H9 (cell line): ENCODE data around the gene DDX24. TPM values are rescaled to one million over a fixed set of nuclear protein-coding genes. Genes with fewer than 3 reads are reported as not detected.

Experiments used
- DNase-seq: peaks from one replicate; pipeline ENCODE4 v3.0.0-alpha.2; 2017
- H2AFZ ChIP-seq: one replicate; pipeline ENCODE4 v1.6.1; 2013; ENCODE audit warnings: mild to moderate bottlenecking, low read length, control low read depth, moderate library complexity
- H2AK5ac ChIP-seq: 2 replicates; pipeline ENCODE4 v1.6.1; 2013; ENCODE audit warnings: low read length, control low read depth, mixed read lengths; ENCODE audit not compliant: insufficient read length
- H2BK120ac ChIP-seq: one replicate; pipeline ENCODE4 v1.6.1; 2013; ENCODE audit warnings: low read depth, mild to moderate bottlenecking, low read length, control low read depth, inconsistent platforms; ENCODE audit not compliant: poor library complexity, severe bottlenecking
- H2BK12ac ChIP-seq: 2 replicates; pipeline ENCODE4 v1.6.1; 2013; ENCODE audit warnings: low read length, control low read depth, mixed read lengths, low read depth; ENCODE audit not compliant: insufficient read length
- H2BK15ac ChIP-seq: 2 replicates; pipeline ENCODE4 v1.6.1; 2013; ENCODE audit warnings: low read depth, low read length, control low read depth
- H2BK20ac ChIP-seq: one replicate; pipeline ENCODE4 v1.6.1; 2013; ENCODE audit warnings: low read depth, mild to moderate bottlenecking, low read length, control low read depth, inconsistent platforms; ENCODE audit not compliant: poor library complexity, severe bottlenecking
- H2BK5ac ChIP-seq: 2 replicates; pipeline ENCODE4 v1.6.1; 2013; ENCODE audit warnings: low read length, control low read depth, mixed read lengths; ENCODE audit not compliant: insufficient read length
- H3K14ac ChIP-seq: 2 replicates; pipeline ENCODE4 v1.6.1; 2013; ENCODE audit warnings: low read length, control low read depth; ENCODE audit not compliant: insufficient read depth
- H3K18ac ChIP-seq: 2 replicates; pipeline ENCODE4 v1.6.1; 2013; ENCODE audit warnings: low read depth, mild to moderate bottlenecking, mixed read lengths, low read length, control low read depth; ENCODE audit not compliant: insufficient read length
- H3K23ac ChIP-seq: 2 replicates; pipeline ENCODE4 v1.6.1; 2013; ENCODE audit warnings: low read length, control low read depth, mixed read lengths, low read depth; ENCODE audit not compliant: insufficient read length
- H3K23me2 ChIP-seq: 2 replicates; pipeline ENCODE4 v1.6.1; 2013; ENCODE audit warnings: low read depth, mild to moderate bottlenecking, mixed read lengths, low read length, control low read depth; ENCODE audit not compliant: insufficient read length, poor library complexity, severe bottlenecking
- H3K27ac ChIP-seq: 2 replicates; pipeline ENCODE4 v1.5.1; 2013; ENCODE audit warnings: low read length, control low read depth, mixed read lengths, low read depth; ENCODE audit not compliant: insufficient read length
- H3K27me3 ChIP-seq: 2 replicates; pipeline ENCODE4 v1.6.1; 2013; ENCODE audit warnings: low read length, control low read depth, inconsistent platforms; ENCODE audit not compliant: insufficient read depth
- H3K4ac ChIP-seq: 2 replicates; pipeline ENCODE4 v1.6.1; 2013; ENCODE audit warnings: low read depth, mild to moderate bottlenecking, control low read depth, inconsistent platforms, low read length, moderate library complexity
- H3K4me1 ChIP-seq: 2 replicates; pipeline ENCODE4 v1.6.1; 2013; ENCODE audit warnings: low read length, control low read depth, inconsistent platforms; ENCODE audit not compliant: insufficient read depth
- H3K4me2 ChIP-seq: 2 replicates; pipeline ENCODE4 v1.6.1; 2013; ENCODE audit warnings: low read length, control low read depth, mixed read lengths; ENCODE audit not compliant: insufficient read length, insufficient read depth
- H3K56ac ChIP-seq: 2 replicates; pipeline ENCODE4 v1.6.1; 2013; ENCODE audit warnings: low read depth, mild to moderate bottlenecking, mixed read lengths, low read length, control low read depth; ENCODE audit not compliant: insufficient read length
- H3K79me1 ChIP-seq: 2 replicates; pipeline ENCODE4 v1.6.1; 2013; ENCODE audit warnings: low read depth, mild to moderate bottlenecking, moderate library complexity, low read length, control low read depth, inconsistent platforms; ENCODE audit not compliant: insufficient read depth, poor library complexity, severe bottlenecking
- H3K79me2 ChIP-seq: 2 replicates; pipeline ENCODE4 v1.6.1; 2013; ENCODE audit warnings: low read length, control low read depth, inconsistent platforms; ENCODE audit not compliant: insufficient read depth
- H3K9ac ChIP-seq: 2 replicates; pipeline ENCODE4 v1.6.1; 2013; ENCODE audit warnings: low read length, control low read depth, mixed read lengths; ENCODE audit not compliant: insufficient read length; ENCODE audit errors: extremely low read depth
- H3K9me3 ChIP-seq: one replicate; pipeline ENCODE4 v1.6.1; 2013; ENCODE audit warnings: low read depth, low read length, inconsistent platforms; ENCODE audit not compliant: control insufficient read depth
- H3T11ph ChIP-seq: one replicate; pipeline ENCODE4 v1.6.1; 2013; ENCODE audit warnings: mild to moderate bottlenecking, low read length, control low read depth, inconsistent platforms
- H4K20me1 ChIP-seq: one replicate; pipeline ENCODE4 v1.6.1; 2013; ENCODE audit not compliant: control insufficient read depth, insufficient read length, insufficient read depth
- H4K5ac ChIP-seq: 2 replicates; pipeline ENCODE4 v1.6.1; 2013; ENCODE audit warnings: low read depth, mild to moderate bottlenecking, mixed read lengths, low read length, control low read depth; ENCODE audit not compliant: insufficient read length
- H4K8ac ChIP-seq: replicated peaks from 2 replicates; pipeline ENCODE4 v1.6.1; 2013; ENCODE audit warnings: low read length, control low read depth, mixed read lengths, low read depth; ENCODE audit not compliant: insufficient read length
- H4K91ac ChIP-seq: 2 replicates; pipeline ENCODE4 v1.6.1; 2013; ENCODE audit warnings: low read depth, mild to moderate bottlenecking, moderate library complexity, mixed read lengths, low read length, control low read depth; ENCODE audit not compliant: insufficient read length
- H3K27ac Mint-ChIP-seq, 3 experiments: 2 replicates in 2 of 3; 3 replicates in 1 of 3; pipeline ENCODE4 v1.8.0; 2020 to 2021; ENCODE audit warnings: mixed read lengths in 3 of 3, mild to moderate bottlenecking in 1 of 3, moderate library complexity in 1 of 3
- H3K27me3 Mint-ChIP-seq: 2 replicates; pipeline ENCODE4 v1.8.0; 2021; ENCODE audit warnings: low read depth, mild to moderate bottlenecking, moderate library complexity, mixed read lengths
- H3K36me3 Mint-ChIP-seq, 3 experiments: 2 replicates in 2 of 3; 3 replicates in 1 of 3; pipeline ENCODE4 v1.8.0; 2020 to 2021; ENCODE audit warnings: low read depth in 3 of 3, mixed read lengths in 3 of 3; ENCODE audit not compliant: insufficient read depth in 1 of 3
- H3K4me1 Mint-ChIP-seq, 2 experiments: 2 replicates each; pipeline ENCODE4 v1.8.0; 2020; ENCODE audit warnings: mixed read lengths in 2 of 2
- H3K4me3 Mint-ChIP-seq, 2 experiments: 2 replicates in 1 of 2; 3 replicates in 1 of 2; pipeline ENCODE4 v1.8.0; 2020 to 2021; ENCODE audit warnings: mild to moderate bottlenecking in 2 of 2, mixed read lengths in 2 of 2, moderate library complexity in 1 of 2
- H3K9me3 Mint-ChIP-seq, 2 experiments: 2 replicates in 1 of 2; 3 replicates in 1 of 2; pipeline ENCODE4 v1.8.0; 2020; ENCODE audit warnings: mild to moderate bottlenecking in 2 of 2, mixed read lengths in 2 of 2, moderate library complexity in 1 of 2
- WGBS: extraction: QIAGEN DNeasy Blood & Tissue Kit; methylation state at CpG from one replicate; pipeline ENCODE4 v1.1.7; 2013; ENCODE audit warnings: missing lambda C conversion rate, low lambda C conversion rate, mixed read lengths; ENCODE audit not compliant: insufficient read length; ENCODE audit errors: extremely low coverage; 5-methylcytosine and 5-hydroxymethylcytosine counted together
- total RNA-seq: library from RNA; stranded (reverse); gene quantifications from 2 replicates; pipeline ENCODE4 v1.2.1, GENCODE V29; 2021
- TF ChIP-seq, protein P1 (sequence below): fragments of 200-600 bp; sonication (generic); conservative IDR thresholded peaks from 3 replicates; pipeline ENCODE4 v1.8.0; 2021; ENCODE audit warnings: antibody characterized with exemption, mild to moderate bottlenecking

Gene DDX24
- total RNA-seq, 1 experiment from 2014 or later: 172 TPM

DNA sequence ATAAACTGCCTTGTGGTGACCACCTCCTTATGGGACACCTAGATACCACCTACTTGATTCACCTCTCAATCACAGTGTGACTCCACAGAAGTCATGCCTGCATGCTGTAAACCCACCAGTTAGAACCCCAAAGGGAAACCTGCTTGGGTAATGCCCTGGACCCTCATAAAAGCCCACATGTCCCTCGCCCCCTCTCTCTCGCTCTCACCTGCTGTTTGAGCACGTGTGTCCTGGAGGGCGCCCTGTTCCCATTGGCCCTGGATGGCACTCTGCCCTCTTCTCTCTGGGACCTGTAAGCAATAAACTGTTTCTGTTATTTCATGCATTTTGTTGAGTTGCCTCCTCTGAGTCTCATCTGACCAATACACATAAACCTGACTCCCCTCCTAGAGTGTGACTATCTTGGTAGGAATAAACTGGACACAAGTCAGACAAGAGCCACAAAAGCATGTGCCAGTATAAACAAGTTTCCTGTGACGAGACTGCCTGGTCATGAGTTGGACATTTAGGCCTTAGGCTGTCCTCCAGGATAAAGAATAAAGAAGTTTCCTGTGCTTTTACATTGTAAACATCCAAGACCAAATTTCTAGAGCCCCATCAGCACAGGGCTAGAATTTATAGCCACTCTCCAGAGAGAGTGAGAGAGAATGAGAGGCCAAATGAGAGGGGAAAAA is 39.8 kb upstream of the DDX24 start:
- Histone ChIP-seq H3K4ac (no peak overlapping the region), H3K27ac (no peak overlapping the region), H2AFZ (no peak overlapping the region), H2BK12ac (no peak overlapping the region), H4K20me1 (no peaks in the 10 kb centered on the region), H3K9me3 (no peaks in the 10 kb centered on the region), H3K79me1 (no peaks in the 10 kb centered on the region), H3T11ph (no peak overlapping the region), H2BK15ac (no peak overlapping the region), H2AK5ac (no peak overlapping the region), H2BK120ac (no peak overlapping the region), H2BK5ac (no peak overlapping the region), H3K9ac (no peak overlapping the region), H3K14ac (no peak overlapping the region), H3K56ac (no peak overlapping the region), H3K79me2 (no peaks in the 10 kb centered on the region), H4K5ac (no peak overlapping the region), H3K23me2 (no peaks in the 10 kb centered on the region), H3K4me1 (no peaks in the 10 kb centered on the region), H3K27me3 (no peaks in the 10 kb centered on the region), H4K8ac (no peak overlapping the region), H2BK20ac (no peak overlapping the region), H3K23ac (no peak overlapping the region), H3K18ac (no peak overlapping the region), H4K91ac (no peak overlapping the region), H3K4me2 (no peak overlapping the region)
- TF ChIP-seq, protein P1, sequence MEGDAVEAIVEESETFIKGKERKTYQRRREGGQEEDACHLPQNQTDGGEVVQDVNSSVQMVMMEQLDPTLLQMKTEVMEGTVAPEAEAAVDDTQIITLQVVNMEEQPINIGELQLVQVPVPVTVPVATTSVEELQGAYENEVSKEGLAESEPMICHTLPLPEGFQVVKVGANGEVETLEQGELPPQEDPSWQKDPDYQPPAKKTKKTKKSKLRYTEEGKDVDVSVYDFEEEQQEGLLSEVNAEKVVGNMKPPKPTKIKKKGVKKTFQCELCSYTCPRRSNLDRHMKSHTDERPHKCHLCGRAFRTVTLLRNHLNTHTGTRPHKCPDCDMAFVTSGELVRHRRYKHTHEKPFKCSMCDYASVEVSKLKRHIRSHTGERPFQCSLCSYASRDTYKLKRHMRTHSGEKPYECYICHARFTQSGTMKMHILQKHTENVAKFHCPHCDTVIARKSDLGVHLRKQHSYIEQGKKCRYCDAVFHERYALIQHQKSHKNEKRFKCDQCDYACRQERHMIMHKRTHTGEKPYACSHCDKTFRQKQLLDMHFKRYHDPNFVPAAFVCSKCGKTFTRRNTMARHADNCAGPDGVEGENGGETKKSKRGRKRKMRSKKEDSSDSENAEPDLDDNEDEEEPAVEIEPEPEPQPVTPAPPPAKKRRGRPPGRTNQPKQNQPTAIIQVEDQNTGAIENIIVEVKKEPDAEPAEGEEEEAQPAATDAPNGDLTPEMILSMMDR: no peak
- no peaks in the 10 kb centered on the region for H3K4me1 Mint-ChIP-seq
- H3K9me3 Mint-ChIP-seq: peaks cover 6 to 11% of the 10 kb centered on the region in 2 experiments; a peak in 2 of 5 replicates
- H3K36me3 Mint-ChIP-seq: no peaks in the 10 kb centered on the region
- no peak overlapping the region; a peak in 1 of 7 replicates for H3K27ac Mint-ChIP-seq
- no peak overlapping the region for H3K4me3 Mint-ChIP-seq
- WGBS: no CpG with 5 or more reads among the region's 5 CpGs
- no peak for DNase-seq
- H3K27me3 Mint-ChIP-seq: peaks cover 37% of the 10 kb centered on the region
